ENCODE data around the gene CAMK1D. TPM values are rescaled to one million over a fixed set of nuclear protein-coding genes. Genes with fewer than 3 reads are reported as not detected.

The CAMK1D gene
- total and polyA plus RNA-seq, 2 experiments from 2014 or later: 2.0 to 3.8 TPM

- no peak for DNase-seq (ENCODE audit: low read depth in 1 of 2, low spot score in 1 of 2)
- no peaks in the 10 kb centered on the region for H3K27me3 ChIP-seq
- H3K36me3 ChIP-seq: no peaks in the 10 kb centered on the region
- no peak for TF ChIP-seq CTCF (IDR thresholded peaks at IDR 0.05; ENCODE audit: low read depth, low read length)
- no peak overlapping the region for H3K4me3 ChIP-seq
- no peaks in the 10 kb centered on the region for H3K9me3 ChIP-seq (ENCODE audit: low read depth)
- no peak overlapping the region for H3K27ac ChIP-seq
- no peaks in the 10 kb centered on the region for H3K4me1 ChIP-seq (ENCODE audit: low read depth)
Observed at GRCh38 chr10:12876266-12876665, 526.9 kb downstream of the CAMK1D start.

DNA sequence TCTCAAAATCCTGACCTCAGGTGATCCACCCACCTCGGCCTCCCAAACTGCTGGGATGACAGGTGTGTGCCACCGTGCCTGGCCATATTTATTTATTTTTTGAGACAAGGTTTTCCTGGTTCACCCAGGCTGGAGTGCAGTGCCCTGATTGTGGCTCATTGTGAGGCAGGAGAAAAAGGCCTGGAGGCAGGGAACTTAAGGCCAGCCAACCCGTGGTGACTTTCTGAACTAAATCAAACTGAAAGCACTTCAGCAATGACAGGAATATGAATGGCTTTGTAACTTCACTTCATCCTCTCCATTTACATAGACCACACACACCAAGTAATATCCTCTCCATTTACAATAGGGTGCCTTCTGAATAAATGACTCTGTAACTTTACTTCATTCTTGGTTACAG, 527.8 kb downstream of the CAMK1D start:
- no peak overlapping the region for H3K4me3 ChIP-seq
- no peaks in the 10 kb centered on the region for H3K36me3 ChIP-seq
- no peak overlapping the region for H3K27ac ChIP-seq
- H3K4me1 ChIP-seq (ENCODE audit: low read depth): no peaks in the 10 kb centered on the region
- TF ChIP-seq CTCF (IDR thresholded peaks at IDR 0.05; ENCODE audit: low read depth, low read length): no peak
- no peaks in the 10 kb centered on the region for H3K9me3 ChIP-seq (ENCODE audit: low read depth)
- DNase-seq (ENCODE audit: low read depth in 1 of 2, low spot score in 1 of 2): no peak
- H3K27me3 ChIP-seq: no peaks in the 10 kb centered on the region

DNA sequence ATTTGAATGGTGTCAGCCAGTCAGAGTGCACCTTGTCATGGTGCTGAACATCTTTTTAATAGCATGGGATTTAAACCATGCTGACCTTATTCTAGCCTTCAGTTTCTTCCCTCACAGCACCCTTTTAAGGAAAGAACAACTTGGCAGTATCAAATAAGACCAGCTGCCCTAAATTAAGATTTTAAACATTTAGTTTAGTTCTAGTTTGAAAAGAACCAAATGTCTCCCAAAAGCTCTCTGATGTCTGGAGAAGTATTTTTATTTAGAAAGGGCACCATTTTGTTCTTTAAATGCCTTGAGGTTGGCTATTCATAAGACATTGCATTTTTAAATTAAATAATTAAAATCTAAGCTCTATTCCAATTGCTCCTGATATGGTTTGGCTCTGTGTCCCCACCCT, 531.1 kb downstream of the CAMK1D start:
- Histone ChIP-seq H3K4me3 (no peak overlapping the region), H3K27me3 (no peaks in the 10 kb centered on the region), H3K27ac (no peak overlapping the region), H3K36me3 (no peaks in the 10 kb centered on the region), H3K9me3 (ENCODE audit: low read depth) (no peaks in the 10 kb centered on the region), H3K4me1 (ENCODE audit: low read depth) (no peaks in the 10 kb centered on the region)
- no peak for DNase-seq (ENCODE audit: low read depth in 1 of 2, low spot score in 1 of 2)
- TF ChIP-seq CTCF (IDR thresholded peaks at IDR 0.05; ENCODE audit: low read depth, low read length): no peak

GRCh38 chr10:12884851-12885250, 535.5 kb downstream of the CAMK1D start:
- DNase-seq (ENCODE audit: low read depth in 1 of 2, low spot score in 1 of 2): no peak
- Histone ChIP-seq H3K27ac (no peak overlapping the region), H3K4me3 (no peak overlapping the region), H3K4me1 (ENCODE audit: low read depth) (no peaks in the 10 kb centered on the region), H3K27me3 (no peaks in the 10 kb centered on the region), H3K36me3 (no peaks in the 10 kb centered on the region), H3K9me3 (ENCODE audit: low read depth) (no peaks in the 10 kb centered on the region)
- TF ChIP-seq CTCF (IDR thresholded peaks at IDR 0.05; ENCODE audit: low read depth, low read length): no peak

Other genes with a start within 250 kb of the CAMK1D start
- 25.3 and 28.1 TPM in 2 replicates for gene SEC61A2, start 219.9 kb upstream of the CAMK1D start, total RNA-seq
- gene SEC61A2, start 219.9 kb upstream of the CAMK1D start, polyA plus RNA-seq: 48.4 and 57.3 TPM in 2 replicates
- 49.3 and 59.2 TPM in 2 replicates for gene NUDT5, start 153.7 kb upstream of the CAMK1D start, total RNA-seq
- 108 and 122 TPM in 2 replicates for gene NUDT5, start 153.7 kb upstream of the CAMK1D start, polyA plus RNA-seq
- 53.0 and 77.6 TPM in 2 replicates for gene CDC123, start 153.4 kb upstream of the CAMK1D start, total RNA-seq
- 123 and 147 TPM in 2 replicates for gene CDC123, start 153.4 kb upstream of the CAMK1D start, polyA plus RNA-seq

Measured in cardiac muscle cell (in vitro differentiated cells and primary cell).